Astrocyte of the cerebellum (primary cell): ENCODE measurements around the gene C6orf62.
"Not testable (repeated sequence)": the region's sequence is repeated elsewhere in the genome, so short reads cannot be mapped to it uniquely, and the experiment has no call there.

Experiments
- DNase-seq: peaks from one replicate; pipeline ENCODE4 v3.0.0-alpha.2; 2011; ENCODE audit warnings: low read depth
- H3K4me3 ChIP-seq: 2 replicates; pipeline ENCODE4 v1.5.1; 2011; ENCODE audit warnings: mild to moderate bottlenecking, low read depth, low read length, moderate library complexity
- in situ Hi-C: cut with HindIII; loops from 2 replicates; pipeline ENCODE4 v1.10.0; 2017; ENCODE audit warnings: low sequenced_read_pairs
- TF ChIP-seq, protein P1 (sequence below): IDR thresholded peaks from 2 replicates; pipeline ENCODE4 v1.5.1; 2012; ENCODE audit warnings: low read length, low read depth, moderate library complexity, mild to moderate bottlenecking; ENCODE audit errors: missing control alignments

The C6orf62 gene

DNA sequence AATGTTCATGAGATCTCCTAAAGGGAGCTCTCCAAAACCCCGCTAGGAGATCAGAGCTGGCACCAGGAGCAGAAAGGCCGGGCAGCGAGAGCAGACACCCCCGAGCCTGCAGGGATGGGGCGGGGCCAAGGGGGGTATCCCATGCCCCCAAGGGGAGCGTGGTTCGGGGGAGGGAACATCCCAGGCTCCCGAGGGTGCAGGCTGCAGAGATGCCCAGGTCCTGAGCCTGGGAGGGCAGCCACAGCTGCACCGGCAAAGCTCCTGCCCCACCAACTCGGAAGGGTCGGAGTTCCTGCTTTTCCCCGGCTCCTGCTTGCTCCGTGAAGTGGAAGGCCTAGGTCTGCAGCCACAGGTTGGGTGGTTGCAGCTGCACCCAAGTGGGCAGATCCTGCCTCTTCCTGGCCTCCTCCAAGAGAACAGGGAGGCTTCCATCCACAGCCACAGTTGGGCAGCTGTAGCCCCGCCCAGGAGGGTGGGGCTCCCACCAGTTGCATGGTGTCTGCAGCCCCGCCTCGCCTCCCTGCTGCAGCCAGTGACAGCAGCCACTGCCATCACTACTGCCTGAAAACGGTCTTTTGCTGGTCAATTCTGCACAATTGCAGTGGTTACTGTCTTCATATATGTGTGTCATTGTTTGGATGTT, 42.4 kb upstream of the C6orf62 start:
- no peak for DNase-seq
- H3K4me3 ChIP-seq, result no peak overlapping the region
- in situ Hi-C loops, result no loop called here
- TF ChIP-seq, protein P1, sequence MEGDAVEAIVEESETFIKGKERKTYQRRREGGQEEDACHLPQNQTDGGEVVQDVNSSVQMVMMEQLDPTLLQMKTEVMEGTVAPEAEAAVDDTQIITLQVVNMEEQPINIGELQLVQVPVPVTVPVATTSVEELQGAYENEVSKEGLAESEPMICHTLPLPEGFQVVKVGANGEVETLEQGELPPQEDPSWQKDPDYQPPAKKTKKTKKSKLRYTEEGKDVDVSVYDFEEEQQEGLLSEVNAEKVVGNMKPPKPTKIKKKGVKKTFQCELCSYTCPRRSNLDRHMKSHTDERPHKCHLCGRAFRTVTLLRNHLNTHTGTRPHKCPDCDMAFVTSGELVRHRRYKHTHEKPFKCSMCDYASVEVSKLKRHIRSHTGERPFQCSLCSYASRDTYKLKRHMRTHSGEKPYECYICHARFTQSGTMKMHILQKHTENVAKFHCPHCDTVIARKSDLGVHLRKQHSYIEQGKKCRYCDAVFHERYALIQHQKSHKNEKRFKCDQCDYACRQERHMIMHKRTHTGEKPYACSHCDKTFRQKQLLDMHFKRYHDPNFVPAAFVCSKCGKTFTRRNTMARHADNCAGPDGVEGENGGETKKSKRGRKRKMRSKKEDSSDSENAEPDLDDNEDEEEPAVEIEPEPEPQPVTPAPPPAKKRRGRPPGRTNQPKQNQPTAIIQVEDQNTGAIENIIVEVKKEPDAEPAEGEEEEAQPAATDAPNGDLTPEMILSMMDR, result no peak

DNA sequence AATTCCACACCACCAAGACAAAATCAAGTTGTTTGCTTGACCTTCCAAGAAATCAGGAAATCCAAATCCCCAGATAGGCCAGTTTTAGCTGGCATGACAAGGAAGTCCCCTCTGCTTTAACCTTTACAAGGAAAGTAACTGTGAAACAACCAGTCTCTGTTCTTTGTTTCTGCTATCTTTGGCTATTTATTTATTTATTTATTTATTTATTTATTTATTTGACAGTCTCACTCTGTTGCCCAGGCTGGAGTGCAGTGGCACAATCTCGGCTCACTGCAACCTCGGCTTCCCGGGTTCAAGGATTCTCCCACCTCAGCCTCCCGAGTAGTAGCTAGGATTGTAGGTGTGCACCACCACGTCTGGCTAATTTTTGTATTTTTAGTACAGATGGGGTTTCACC, 41.3 kb upstream of the C6orf62 start:
- in situ Hi-C loops, result no loop called here
- TF ChIP-seq, protein P1, result no peak
- no peak overlapping the region for H3K4me3 ChIP-seq
- no peak for DNase-seq

DNA sequence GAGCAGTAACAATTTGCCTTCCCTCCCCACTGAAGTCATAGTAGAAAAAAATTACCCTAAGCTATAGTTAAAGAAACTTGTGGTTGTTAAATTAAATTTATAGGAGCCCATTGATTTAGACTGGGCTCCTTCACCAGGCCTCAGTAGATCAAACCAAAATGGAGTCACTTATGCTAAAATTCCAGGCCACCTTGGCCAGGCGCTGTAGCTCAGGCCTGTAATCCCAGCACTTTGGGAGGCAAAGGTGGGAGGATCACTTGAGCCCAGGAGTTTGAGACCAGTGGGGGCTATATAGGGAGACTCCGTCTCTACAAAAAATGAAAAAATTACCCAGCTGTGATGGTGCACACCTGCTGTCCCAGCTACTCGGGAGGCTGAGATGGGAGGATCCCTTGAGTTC, 40.8 kb upstream of the C6orf62 start:
- TF ChIP-seq, protein P1, result no peak
- no peak for DNase-seq
- no peak overlapping the region for H3K4me3 ChIP-seq
- in situ Hi-C loops, result no loop called here

DNA sequence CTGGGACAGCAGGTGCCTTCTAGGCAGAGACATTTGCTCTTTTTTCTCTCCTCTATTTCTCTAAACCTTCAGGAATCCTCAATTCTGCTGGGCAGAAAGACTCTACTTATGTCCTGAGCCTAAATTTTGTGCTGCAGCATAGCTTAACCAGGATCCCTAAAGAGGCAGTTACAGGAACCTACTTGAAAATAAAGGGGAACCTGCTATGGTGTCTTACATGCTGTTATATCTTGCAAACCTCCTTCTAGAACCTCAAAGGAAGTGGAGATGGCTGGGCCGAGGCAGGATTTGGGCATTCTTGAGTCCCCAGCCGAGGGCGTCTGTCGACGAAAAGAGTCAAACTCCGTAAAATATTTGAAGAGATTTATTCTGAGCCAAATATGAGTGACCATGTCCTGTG, 38.7 kb upstream of the C6orf62 start:
- in situ Hi-C loops, result no loop called here
- TF ChIP-seq, protein P1, result no peak
- no peak for DNase-seq
- H3K4me3 ChIP-seq, result no peak overlapping the region

DNA sequence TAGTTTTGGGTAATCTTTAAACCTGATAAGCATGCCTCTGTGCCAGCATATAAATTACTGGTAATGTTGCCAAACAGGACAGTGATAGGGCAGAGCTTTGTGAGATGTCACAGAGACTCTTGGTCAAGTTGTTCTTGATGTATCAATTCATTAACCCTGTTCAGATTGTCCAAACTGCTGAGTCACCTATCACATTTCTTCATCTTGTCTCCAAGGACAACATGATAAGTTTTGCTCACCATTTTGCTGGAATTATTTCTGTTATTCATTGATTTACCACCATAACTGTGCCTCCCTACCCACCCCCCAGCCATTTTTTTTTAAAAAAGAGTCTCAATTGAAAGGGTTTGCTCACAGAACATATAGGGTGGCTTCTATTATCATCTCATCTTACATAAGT, 36.3 kb upstream of the C6orf62 start:
- no peak for DNase-seq
- TF ChIP-seq, protein P1, result no peak
- H3K4me3 ChIP-seq, result no peak overlapping the region
- in situ Hi-C loops, result no loop called here

DNA sequence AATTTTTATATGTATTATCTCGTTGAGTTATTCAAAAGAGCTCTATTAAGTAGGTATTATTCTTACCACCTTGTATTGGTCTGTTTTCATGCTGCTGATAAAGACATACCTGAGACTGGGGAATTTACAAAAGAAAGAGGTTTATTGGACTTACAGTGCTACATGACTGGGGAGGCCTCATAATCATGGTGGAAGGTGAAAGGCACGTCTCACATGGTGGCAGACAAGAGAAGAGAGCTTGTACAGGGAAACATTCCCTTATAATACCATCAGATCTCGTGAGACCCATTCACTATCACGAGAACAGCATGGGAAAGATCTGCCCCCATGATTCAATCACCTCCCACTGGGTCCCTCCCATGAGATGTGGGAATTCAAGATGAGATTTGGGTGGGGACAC, 35.4 kb upstream of the C6orf62 start:
- in situ Hi-C loops, DNase-seq: not testable (repeated sequence)

DNA sequence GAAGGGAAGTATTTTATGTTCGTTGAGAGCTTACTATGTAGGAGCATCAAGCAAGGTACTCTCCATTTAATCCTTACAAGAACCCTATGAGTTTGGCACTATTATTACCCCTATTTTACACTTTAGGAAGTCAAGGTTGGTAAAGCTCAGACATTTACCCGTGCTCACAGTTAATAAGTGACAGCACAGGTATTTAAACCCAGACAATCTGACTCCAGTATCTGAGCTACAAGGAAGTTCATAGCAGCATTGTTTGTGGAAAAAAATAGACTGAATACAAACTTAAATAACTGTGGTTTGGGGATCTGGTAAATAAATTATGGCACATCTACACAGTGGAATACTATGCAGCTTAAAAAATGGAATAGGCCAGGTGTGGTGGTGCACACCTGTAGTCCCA, 34.6 kb upstream of the C6orf62 start:
- in situ Hi-C loops, result no loop called here
- no peak for DNase-seq
- TF ChIP-seq, protein P1, result no peak
- H3K4me3 ChIP-seq, result no peak overlapping the region

More for the DNA sequence above, 35.4 kb upstream of the C6orf62 start:
- H3K4me3 ChIP-seq, result not testable (repeated sequence)
